ENCODE measurements around the gene HSD11B2.

HSD11B2 gene

GRCh38 chr16:67461600-67462278 is 30.8 kb downstream of the HSD11B2 start:
- Histone ChIP-seq H3K4me2 (ENCODE audit: low read length) (no peak overlapping the region), H3K79me2 (peaks cover 70% of the 10 kb centered on the region), H3K9ac (no peak overlapping the region), H3K27me3 (ENCODE audit: control insufficient read depth, insufficient read depth, low read length) (no peaks in the 10 kb centered on the region), H3K9me3 (ENCODE audit: control insufficient read depth, low read length) (no peaks in the 10 kb centered on the region), H3K36me3 (ENCODE audit: control insufficient read depth, insufficient read depth, low read length) (no peaks in the 10 kb centered on the region), H3K4me1 (peaks cover 39% of the 10 kb centered on the region), H3K27ac (no peak overlapping the region), H3K4me3 (ENCODE audit: low read depth, low read length) (no peak overlapping the region), H2AFZ (no peak overlapping the region)
- no peak for TF ChIP-seq CTCF (IDR thresholded peaks at IDR 0.05)

GRCh38 chr16:67462279-67462655 is 31.3 kb downstream of the HSD11B2 start:
- Histone ChIP-seq H3K27ac (no peak overlapping the region), H3K9me3 (ENCODE audit: control insufficient read depth, low read length) (no peaks in the 10 kb centered on the region), H3K79me2 (peaks cover 72% of the 10 kb centered on the region), H2AFZ (no peak overlapping the region), H3K36me3 (ENCODE audit: control insufficient read depth, insufficient read depth, low read length) (no peaks in the 10 kb centered on the region), H3K9ac (no peak overlapping the region), H3K4me2 (ENCODE audit: low read length) (no peak overlapping the region), H3K4me3 (ENCODE audit: low read depth, low read length) (no peak overlapping the region), H3K27me3 (ENCODE audit: control insufficient read depth, insufficient read depth, low read length) (no peaks in the 10 kb centered on the region), H3K4me1 (peaks cover 34% of the 10 kb centered on the region)
- no peak for TF ChIP-seq CTCF (IDR thresholded peaks at IDR 0.05)

GRCh38 chr16:67463059-67463458 is 32.1 kb downstream of the HSD11B2 start:
- H3K79me2 ChIP-seq: peaks cover 80% of the 10 kb centered on the region
- H3K36me3 ChIP-seq (ENCODE audit: control insufficient read depth, insufficient read depth, low read length): no peaks in the 10 kb centered on the region
- no peak overlapping the region for H3K9ac ChIP-seq
- H2AFZ ChIP-seq: no peak overlapping the region
- peaks cover 28% of the 10 kb centered on the region for H3K4me1 ChIP-seq
- no peak overlapping the region for H3K27ac ChIP-seq
- H3K4me2 ChIP-seq (ENCODE audit: low read length): no peak overlapping the region
- H3K9me3 ChIP-seq (ENCODE audit: control insufficient read depth, low read length): no peaks in the 10 kb centered on the region
- TF ChIP-seq CTCF (IDR thresholded peaks at IDR 0.05): no peak
- no peak overlapping the region for H3K4me3 ChIP-seq (ENCODE audit: low read depth, low read length)
- no peaks in the 10 kb centered on the region for H3K27me3 ChIP-seq (ENCODE audit: control insufficient read depth, insufficient read depth, low read length)

GRCh38 chr16:67463691-67464090 is 32.8 kb downstream of the HSD11B2 start:
- no peaks in the 10 kb centered on the region for H3K36me3 ChIP-seq (ENCODE audit: control insufficient read depth, insufficient read depth, low read length)
- H3K4me3 ChIP-seq (ENCODE audit: low read depth, low read length): no peak overlapping the region
- no peak overlapping the region for H3K27ac ChIP-seq
- H3K9ac ChIP-seq: no peak overlapping the region
- H3K9me3 ChIP-seq (ENCODE audit: control insufficient read depth, low read length): no peaks in the 10 kb centered on the region
- H2AFZ ChIP-seq: no peak overlapping the region
- no peaks in the 10 kb centered on the region for H3K27me3 ChIP-seq (ENCODE audit: control insufficient read depth, insufficient read depth, low read length)
- H3K4me1 ChIP-seq: peaks cover 22% of the 10 kb centered on the region
- peaks cover 83% of the 10 kb centered on the region for H3K79me2 ChIP-seq
- TF ChIP-seq CTCF (IDR thresholded peaks at IDR 0.05): no peak
- no peak overlapping the region for H3K4me2 ChIP-seq (ENCODE audit: low read length)

GRCh38 chr16:67464565-67464964 is 33.6 kb downstream of the HSD11B2 start:
- H3K4me1 ChIP-seq: peaks cover 13% of the 10 kb centered on the region
- no peak overlapping the region for H3K27ac ChIP-seq
- no peak overlapping the region for H3K4me3 ChIP-seq (ENCODE audit: low read depth, low read length)
- peaks cover 87% of the 10 kb centered on the region for H3K79me2 ChIP-seq
- H2AFZ ChIP-seq: no peak overlapping the region
- no peaks in the 10 kb centered on the region for H3K36me3 ChIP-seq (ENCODE audit: control insufficient read depth, insufficient read depth, low read length)
- H3K9ac ChIP-seq: no peak overlapping the region
- H3K27me3 ChIP-seq (ENCODE audit: control insufficient read depth, insufficient read depth, low read length): no peaks in the 10 kb centered on the region
- TF ChIP-seq CTCF (IDR thresholded peaks at IDR 0.05): no peak
- H3K4me2 ChIP-seq (ENCODE audit: low read length): no peak overlapping the region
- H3K9me3 ChIP-seq (ENCODE audit: control insufficient read depth, low read length): no peaks in the 10 kb centered on the region
